ENCODE results near the gene EHBP1L1.

DNA sequence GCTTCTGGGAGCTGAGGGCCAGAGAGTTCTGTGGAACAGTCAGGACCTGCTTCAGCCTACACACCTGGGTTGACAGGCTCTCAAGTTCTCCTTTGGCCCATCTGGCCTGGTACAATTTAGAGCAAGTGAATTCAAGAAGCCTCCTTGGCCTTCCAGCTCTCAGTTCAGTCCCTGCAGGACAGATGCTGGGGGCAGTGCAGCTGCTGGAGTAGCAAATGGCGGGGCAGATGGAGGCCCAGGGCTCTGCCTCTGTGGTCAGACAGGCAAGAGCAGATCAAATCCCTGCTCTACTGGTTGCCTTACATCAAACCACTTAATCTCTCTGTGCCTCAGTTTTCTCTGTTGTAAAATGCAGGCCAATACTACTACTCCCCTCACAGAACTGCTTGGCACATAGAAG is 28.4 kb downstream of the EHBP1L1 start:
- TF ChIP-seq, protein P1, sequence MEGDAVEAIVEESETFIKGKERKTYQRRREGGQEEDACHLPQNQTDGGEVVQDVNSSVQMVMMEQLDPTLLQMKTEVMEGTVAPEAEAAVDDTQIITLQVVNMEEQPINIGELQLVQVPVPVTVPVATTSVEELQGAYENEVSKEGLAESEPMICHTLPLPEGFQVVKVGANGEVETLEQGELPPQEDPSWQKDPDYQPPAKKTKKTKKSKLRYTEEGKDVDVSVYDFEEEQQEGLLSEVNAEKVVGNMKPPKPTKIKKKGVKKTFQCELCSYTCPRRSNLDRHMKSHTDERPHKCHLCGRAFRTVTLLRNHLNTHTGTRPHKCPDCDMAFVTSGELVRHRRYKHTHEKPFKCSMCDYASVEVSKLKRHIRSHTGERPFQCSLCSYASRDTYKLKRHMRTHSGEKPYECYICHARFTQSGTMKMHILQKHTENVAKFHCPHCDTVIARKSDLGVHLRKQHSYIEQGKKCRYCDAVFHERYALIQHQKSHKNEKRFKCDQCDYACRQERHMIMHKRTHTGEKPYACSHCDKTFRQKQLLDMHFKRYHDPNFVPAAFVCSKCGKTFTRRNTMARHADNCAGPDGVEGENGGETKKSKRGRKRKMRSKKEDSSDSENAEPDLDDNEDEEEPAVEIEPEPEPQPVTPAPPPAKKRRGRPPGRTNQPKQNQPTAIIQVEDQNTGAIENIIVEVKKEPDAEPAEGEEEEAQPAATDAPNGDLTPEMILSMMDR (conservative IDR thresholded peaks at IDR 0.05 in 1 of 2, IDR thresholded peaks at IDR 0.05 in 1 of 2; ENCODE audit: extremely low read depth in 1 of 2, insufficient read depth in 1 of 2, low read depth in 1 of 2, low read length in 2 of 2), result no peak
- no peak for TF ChIP-seq EZH2 (IDR thresholded peaks at IDR 0.05; ENCODE audit: borderline replicate concordance, low read length)
